NCI-H2227 (cell line): ENCODE measurements around the gene GLT1D1.
"Not testable (repeated sequence)": the region's sequence is repeated elsewhere in the genome, so short reads cannot be mapped to it uniquely, and the experiment has no call there.

Experiments used
- DNase-seq: peaks from one replicate; lab custom pipeline; 2025; ENCODE audit not compliant: unreplicated experiment; lab: John Stamatoyannopoulos, UW

GLT1D1 gene

DNA sequence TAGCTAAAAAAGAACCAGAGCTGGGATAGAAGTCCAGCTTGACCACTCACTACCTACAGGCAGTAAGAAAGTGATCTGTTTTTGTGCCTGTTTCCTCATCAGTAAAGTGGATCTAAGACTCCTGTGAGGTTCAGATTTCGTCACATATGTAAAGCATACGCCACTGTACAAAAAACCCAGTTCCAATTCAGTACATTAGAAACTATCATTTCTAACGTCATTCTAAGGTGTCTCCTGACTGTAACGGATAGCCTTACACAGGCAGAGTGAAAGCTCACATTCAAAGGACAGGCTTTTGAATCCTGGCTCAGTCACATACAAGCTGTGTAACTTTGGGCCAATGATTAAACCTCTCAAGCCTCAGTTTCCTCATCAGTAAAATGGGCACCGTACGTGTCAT is 33.0 kb upstream of the GLT1D1 start:
- DNase-seq: no peak

- DNase-seq: no peak
Observed at GRCh38 chr12:128820723-128821432, 32.4 kb upstream of the GLT1D1 start.

- peak; percentile 74 for DNase-seq
Observed at GRCh38 chr12:128823216-128823915, 29.9 kb upstream of the GLT1D1 start.

DNA sequence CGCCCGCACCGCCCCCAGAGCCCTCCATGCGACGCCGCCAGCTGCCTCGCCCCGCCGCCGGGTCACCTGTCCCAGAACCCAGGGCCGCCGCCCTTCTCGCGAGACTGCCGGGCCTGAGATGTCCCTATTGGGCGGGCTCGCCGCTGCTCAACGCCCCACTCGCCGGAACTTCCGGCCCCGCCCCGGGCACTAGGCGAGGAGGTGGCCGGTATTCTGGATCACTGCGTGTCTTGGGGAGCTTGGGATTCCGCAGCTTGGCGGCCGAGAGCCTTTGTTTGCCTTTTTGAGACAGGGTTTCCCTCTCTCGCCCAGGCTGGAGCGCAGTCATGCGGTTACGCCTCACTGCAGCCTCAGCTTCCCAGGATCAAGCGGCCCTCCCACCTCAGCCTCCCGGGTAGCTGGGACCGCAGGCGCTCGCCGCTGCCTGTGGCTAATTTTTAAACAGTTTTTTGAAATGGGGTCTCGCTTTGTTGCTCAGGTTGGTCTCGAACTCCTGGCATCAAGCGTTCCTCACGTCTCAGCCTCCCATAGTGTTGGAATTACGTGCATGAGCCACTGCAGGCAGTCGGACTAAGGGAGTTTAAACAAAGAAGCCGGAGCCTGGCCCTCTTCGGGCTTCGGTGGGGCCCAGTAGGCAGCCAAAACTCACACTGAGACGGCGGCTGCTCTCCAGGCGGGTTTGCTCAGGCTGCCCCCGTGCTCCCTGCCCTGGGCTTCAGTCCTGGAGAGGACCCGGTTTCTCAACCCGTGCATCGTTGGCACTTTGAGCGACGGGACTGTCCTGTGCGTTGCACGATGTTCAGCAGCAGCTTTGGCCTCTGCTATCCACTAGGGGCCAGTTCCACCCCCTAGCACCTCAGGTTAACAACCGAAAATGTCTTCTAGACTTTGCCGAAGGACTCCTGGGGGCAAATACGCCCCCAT is 29.1 kb upstream of the GLT1D1 start, which contains the start of gene SLC15A4:
Gene SLC15A4 (minus strand): TSS at position 43 of the 924 bp plus-strand sequence. CDS start 15 bp downstream, at position 28.
- peak; percentile 98 for DNase-seq

DNA sequence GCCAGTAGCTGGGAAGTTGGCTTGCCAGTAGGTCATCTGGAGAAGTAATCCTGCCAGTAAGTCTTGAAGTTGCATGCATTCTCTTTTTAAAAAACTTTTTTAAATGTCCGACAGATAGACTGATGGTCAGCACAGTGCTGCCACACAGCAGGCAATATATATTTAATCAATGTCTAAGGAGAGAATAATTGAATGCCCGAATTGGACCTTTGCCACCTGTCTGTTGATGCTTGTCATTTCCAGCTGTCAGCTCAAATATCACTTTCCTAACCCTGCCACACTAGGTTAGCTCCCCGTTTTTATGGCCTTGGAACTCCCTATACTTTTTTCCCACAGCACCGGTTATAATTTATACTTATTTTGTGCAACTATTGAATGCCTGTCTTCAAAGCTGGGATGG is 27.4 kb upstream of the GLT1D1 start:
- no peak for DNase-seq

DNA sequence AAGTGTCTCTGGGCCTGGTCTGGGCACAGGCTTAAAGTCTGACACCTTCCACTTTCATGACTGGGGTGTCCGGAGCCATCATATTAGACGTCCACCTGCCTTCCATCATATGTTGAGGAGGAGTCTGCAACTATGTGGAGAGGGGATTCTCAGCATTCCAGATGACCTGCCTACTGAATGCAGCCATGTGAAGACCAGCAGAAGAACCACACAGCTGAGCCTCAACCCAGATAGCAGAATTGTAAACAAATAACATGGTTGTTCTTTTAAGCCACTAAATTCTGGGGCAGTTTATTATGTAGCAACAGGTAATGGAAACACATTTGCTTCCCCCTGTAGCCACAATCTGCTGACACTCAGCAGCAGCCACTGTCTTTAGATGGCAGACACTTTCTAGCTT is 25.6 kb upstream of the GLT1D1 start:
- DNase-seq: no peak

- DNase-seq: no peak
Observed at GRCh38 chr12:128829861-128830504, 23.3 kb upstream of the GLT1D1 start.

DNA sequence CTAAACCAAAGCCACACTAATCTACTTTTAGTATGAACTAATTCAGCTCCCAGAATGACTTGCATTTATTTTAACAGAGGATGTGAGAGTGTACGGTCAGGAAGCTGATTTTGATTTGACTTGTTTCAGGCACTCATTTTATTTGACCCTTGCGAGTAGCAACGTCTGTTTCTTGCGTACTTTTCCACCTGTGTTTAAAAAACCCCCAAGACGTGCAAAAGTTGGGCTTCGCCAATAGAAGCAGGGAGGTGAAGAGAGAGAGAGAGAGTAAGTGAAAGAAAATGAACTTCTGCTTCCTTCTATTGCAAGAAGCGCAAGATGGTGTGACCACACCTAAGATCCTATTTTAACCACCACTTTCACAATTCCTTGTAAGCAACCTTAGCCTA is 22.8 kb upstream of the GLT1D1 start:
- no peak for DNase-seq

DNA sequence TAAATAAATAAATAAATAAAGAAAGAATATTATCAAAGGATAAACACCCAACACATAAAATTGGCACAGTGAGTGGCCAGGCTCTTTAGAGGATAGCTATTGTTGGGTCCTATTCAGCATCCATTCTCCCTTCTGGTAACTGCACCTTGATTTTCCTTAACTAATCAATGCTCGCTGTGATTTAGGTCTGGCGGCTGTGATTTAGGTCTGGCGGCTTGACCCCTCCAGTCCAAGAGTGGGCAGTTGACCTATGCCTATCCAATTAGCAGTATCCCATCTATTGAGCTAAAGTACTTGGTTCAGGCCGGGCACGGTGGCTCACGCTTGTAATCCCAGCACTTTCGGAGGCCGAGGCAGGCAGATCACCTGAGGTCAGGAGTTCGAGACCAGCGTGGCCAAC is 19.9 kb upstream of the GLT1D1 start:
- DNase-seq: no peak

DNA sequence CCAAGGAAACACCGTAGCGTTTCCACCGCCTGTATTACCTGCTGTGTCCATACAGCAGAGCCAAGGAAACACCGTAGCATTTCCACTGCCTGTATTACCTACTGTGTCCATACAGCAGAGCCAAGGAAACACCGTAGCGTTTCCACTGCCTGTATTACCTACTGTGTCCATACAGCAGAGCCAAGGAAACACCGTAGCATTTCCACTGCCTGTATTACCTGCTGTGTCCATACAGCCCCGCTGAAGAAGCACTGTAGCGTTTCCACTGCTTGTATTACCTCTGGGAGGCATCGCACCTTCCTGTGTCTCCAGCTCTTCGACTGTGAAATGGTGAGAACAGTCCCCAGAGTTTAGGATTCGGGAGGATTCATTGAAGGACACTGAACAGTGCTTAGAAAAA is 13.4 kb upstream of the GLT1D1 start:
- not testable (repeated sequence) for DNase-seq

DNA sequence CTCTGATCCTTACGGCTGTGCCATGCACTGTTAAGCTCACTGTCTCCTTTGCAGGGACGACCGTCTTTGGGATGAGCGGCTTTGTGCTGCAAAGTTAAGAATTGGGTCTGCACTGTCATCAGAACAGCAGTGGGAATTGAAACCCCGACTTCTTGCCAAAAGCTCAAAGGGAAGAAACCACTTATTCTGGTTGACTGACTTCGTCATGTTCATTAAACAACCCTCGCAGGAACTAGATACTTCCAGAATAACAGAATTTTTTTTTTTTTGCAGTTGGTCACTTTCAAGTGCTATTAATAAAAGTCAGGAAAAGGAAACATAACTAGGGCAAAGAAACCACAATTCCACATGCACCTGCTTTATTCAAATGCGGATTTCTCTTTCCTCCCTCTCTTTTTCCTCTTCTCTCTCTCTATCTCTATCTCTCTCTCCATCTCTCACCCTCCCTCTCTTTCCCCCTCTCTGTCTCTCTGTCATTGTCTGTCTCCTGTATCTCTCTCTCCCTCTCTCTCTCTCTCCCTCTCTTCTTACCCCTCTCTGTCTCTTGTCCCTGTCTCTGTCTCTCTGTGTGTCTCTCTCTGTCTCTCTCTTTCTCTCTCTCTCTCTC is 12.3 kb upstream of the GLT1D1 start:
- DNase-seq: no peak

GRCh38 chr12:128842579-128842978 is 10.7 kb upstream of the GLT1D1 start:
- no peak for DNase-seq

DNA sequence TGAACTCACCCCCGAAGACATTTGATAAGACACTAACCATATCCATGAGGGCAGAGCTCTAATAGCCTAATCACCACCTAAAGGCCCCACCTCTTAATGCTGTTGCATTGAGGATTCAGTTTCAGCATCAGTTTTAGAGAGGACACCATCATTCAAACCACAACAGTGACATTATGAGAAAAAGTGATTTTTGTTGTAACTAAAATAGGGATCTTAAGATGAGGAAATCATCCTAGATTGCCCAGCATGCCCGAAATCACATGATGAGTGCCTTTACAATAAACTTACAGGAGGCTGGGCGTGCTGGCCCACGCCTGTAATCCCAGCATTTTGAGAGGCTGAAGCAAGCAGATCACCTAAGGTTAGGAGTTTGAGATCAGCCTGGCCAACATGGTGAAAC is 9.7 kb upstream of the GLT1D1 start:
- DNase-seq: no peak

GRCh38 chr12:128844031-128844635 is 9.1 kb upstream of the GLT1D1 start:
- DNase-seq: no peak

GRCh38 chr12:128846671-128847070 is 6.6 kb upstream of the GLT1D1 start:
- DNase-seq: not testable (repeated sequence)

DNA sequence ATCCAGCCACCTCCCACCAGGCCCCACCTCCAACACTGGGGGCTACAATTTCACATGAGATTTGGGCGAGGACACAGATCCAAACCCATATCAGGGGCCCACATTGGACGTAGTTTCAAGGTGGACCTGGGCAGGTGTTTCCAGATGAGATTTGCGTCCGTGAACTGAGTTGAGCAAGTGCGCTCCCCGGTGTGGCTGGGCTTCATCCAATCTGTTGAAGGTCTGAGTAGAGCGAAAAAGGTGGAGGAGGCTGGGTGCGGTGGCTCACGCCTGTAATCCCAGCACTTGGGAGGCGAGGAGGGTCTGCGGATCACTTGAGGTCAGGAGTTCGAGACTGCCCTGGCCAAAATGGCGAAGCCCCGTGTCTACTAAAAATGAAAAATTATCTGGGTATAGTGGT is 4.9 kb upstream of the GLT1D1 start:
- no peak for DNase-seq

- not testable (repeated sequence) for DNase-seq
Observed at GRCh38 chr12:128849806-128850205, 3.5 kb upstream of the GLT1D1 start.

DNA sequence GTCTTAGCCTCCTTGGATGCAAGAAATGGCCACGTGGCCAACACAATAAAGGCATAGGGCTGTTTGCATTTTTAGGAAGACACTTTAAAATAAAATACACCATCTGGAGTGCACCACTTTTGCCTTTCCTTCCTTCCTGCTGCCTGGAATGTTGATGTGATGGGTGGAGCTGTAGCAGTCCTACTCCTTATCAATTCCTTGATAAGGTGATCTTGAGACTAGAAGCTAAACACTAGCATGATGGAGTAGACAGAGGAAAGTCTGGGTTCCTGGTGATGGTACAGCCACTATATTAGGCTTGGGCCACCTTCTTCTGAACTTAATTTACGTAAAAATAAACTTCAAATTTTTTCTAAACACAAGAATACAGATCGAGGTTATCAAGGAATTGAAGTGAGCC is 2.9 kb upstream of the GLT1D1 start:
- DNase-seq: no peak

DNA sequence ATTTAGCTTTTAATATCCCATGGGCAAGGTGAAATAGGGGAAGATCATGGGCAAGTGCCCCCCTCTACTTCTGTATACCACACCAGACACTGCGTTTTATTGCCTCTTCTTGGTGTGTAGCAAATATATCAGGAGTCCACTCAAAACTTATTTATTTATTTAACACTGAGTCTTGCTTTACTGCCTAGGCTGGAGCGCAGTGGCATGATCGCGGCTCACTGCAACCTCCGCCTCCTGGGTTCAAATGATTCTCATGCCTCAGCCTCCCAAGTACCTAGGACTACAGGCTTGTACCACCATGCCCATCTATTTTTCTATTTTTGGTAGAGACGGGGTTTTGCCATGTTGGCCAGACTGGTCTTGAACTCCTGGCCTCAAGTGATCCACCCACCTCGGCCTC is 1.8 kb upstream of the GLT1D1 start:
- DNase-seq: not testable (repeated sequence)

GRCh38 chr12:128852026-128852698 is 1.1 kb upstream of the GLT1D1 start:
- no peak for DNase-seq
